GM23338 (cell line): ENCODE results near the gene PPBP.

Source experiments
- CTCF ChIP-seq, 2 experiments: fragments of 200-600 bp in 1 of 2; sonication (generic) in 1 of 2; conservative IDR thresholded peaks; 2 replicates each; pipeline versions ENCODE4 v1.5.1 to v1.6.1; 2016 to 2017; ENCODE audit warnings: antibody characterized with exemption in 2 of 2, low read depth in 2 of 2, mild to moderate bottlenecking in 2 of 2, moderate library complexity in 1 of 2
- EZH2 ChIP-seq: fragments of 200-600 bp; sonication (generic); IDR thresholded peaks from one replicate; pipeline ENCODE4 v1.8.0; 2017; ENCODE audit warnings: antibody characterized with exemption, mild to moderate bottlenecking, low read depth; ENCODE audit not compliant: unreplicated experiment
- EZH2phosphoT487 ChIP-seq: fragments of 200-600 bp; sonication (generic); IDR thresholded peaks from one replicate; pipeline ENCODE4 v1.8.1; 2018; ENCODE audit warnings: antibody characterized with exemption; ENCODE audit not compliant: unreplicated experiment

DNA sequence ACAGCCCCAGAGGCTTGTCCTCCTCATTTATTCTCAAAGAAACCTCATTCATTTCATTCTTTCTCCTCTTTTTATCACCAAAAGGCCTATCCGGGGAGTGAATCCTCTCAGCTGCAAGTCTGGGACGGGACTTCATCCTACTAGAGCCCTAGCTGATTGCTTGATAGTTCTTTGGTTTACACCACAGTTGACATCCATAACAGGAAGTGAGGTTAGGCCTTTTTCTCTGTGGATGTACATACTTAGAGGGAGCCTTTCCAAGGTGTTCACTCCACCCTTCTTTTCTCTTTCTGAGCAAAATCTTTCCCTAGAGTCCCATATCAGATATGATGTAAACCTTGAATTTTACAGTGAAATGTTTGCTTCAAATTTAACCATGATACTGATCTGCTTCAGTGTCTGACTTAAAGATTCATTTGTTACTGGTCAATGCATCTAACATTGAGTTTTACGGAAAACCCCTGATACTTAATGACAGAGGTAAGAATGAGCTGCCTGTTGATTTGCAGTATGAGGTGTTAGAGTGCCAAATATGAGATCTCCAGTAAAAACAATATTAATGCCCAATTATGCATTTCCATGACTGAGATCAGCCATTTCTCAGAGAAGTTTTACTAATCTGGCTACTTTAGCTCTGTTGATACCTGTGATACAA is 27.3 kb upstream of the PPBP start:
- TF ChIP-seq CTCF (conservative IDR thresholded peaks at IDR 0.05; ENCODE audit: low read depth in 2 of 2) (no peak), EZH2phosphoT487 (no peak), EZH2 (no peak)
